GM12891 (cell line): ENCODE measurements around the gene DNMT3B.

Experiments used
- POLR2AphosphoS5 ChIP-seq: IDR thresholded peaks from 2 replicates; pipeline ENCODE4 v1.6.1; 2011; ENCODE audit warnings: low read depth, low read length, control low read depth
- POU2F2 ChIP-seq: IDR thresholded peaks from 2 replicates; pipeline ENCODE4 v1.6.1; 2011; ENCODE audit warnings: low read depth, mild to moderate bottlenecking, control low read depth, low read length, moderate library complexity

DNA sequence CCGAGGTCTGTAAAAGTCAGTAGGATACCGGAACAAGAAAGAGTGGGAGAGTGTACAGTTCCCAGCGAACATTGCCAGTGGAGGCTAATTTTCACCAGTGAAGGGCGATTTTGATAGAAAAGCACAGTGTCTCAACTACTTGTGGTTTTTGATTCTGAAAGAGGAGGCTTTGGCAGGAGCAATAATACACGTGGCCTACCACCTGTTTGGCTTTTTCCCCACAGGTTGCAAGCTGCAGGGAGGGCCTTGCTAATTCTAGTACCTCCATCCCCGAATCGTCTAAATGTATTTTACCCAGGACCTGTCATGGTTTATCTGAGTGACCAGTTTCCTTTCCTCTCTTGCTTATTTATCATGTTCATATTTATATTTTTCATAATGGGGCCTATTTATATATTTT lies 93.2 kb downstream of the DNMT3B start:
- no peak for TF ChIP-seq POLR2AphosphoS5
- TF ChIP-seq POU2F2, result no peak
